Midbrain (tissue), 1 donor: ENCODE measurements around the gene LPAR5.

Source experiments
- DNase-seq: peaks from one replicate; lab custom pipeline; 2025; lab: John Stamatoyannopoulos, UW

Gene LPAR5

GRCh38 chr12:6635856-6636531 is at the start of gene LPAR5:
Gene LPAR5, minus strand, starts transcription at chr12:6635959. Its CDS starts 14,711 bp downstream, at chr12:6621248.
- no peak for DNase-seq

GRCh38 chr12:6684609-6685008 is 48.9 kb upstream of the LPAR5 start:
- DNase-seq, result peak; percentile 28

- DNase-seq, result no peak
Observed at GRCh38 chr12:6676962-6677361, 41.2 kb upstream of the LPAR5 start.

GRCh38 chr12:6672143-6672542 is 36.4 kb upstream of the LPAR5 start:
- no peak for DNase-seq

- DNase-seq, result no peak
Observed at GRCh38 chr12:6667559-6668210, 31.9 kb upstream of the LPAR5 start.

GRCh38 chr12:6666211-6666610 is 30.5 kb upstream of the LPAR5 start:
- no peak for DNase-seq

- no peak for DNase-seq
Observed at GRCh38 chr12:6664902-6665301, 29.1 kb upstream of the LPAR5 start.

- DNase-seq, result peak; percentile 100
Observed at GRCh38 chr12:6662906-6663742, 27.4 kb upstream of the LPAR5 start, which contains the start of gene ING4. Gene ING4, minus strand, starts transcription at chr12:6663119. Its CDS starts 18 bp downstream, at chr12:6663101.

GRCh38 chr12:6662602-6662905 is 26.8 kb upstream of the LPAR5 start:
- DNase-seq, result no peak

- no peak for DNase-seq
Observed at GRCh38 chr12:6653987-6654386, 18.2 kb upstream of the LPAR5 start.

- no peak for DNase-seq
Observed at GRCh38 chr12:6653342-6653741, 17.6 kb upstream of the LPAR5 start.

- no peak for DNase-seq
Observed at GRCh38 chr12:6652391-6652790, 16.6 kb upstream of the LPAR5 start.

- no peak for DNase-seq
Observed at GRCh38 chr12:6650832-6651231, 15.1 kb upstream of the LPAR5 start.

GRCh38 chr12:6647083-6647604 is 11.4 kb upstream of the LPAR5 start, which contains the start of gene ACRBP:
Gene ACRBP, minus strand, starts transcription at chr12:6647432. Its CDS starts 66 bp downstream, at chr12:6647366.
- peak; percentile 71 for DNase-seq

- no peak for DNase-seq
Observed at GRCh38 chr12:6646276-6647082, 10.7 kb upstream of the LPAR5 start.

GRCh38 chr12:6644903-6645302 is 9.1 kb upstream of the LPAR5 start:
- peak; percentile 29 for DNase-seq

- peak; percentile 33 for DNase-seq
Observed at GRCh38 chr12:6644257-6644596, 8.5 kb upstream of the LPAR5 start.

- peak; percentile 38 for DNase-seq
Observed at GRCh38 chr12:6643569-6644256, 8.0 kb upstream of the LPAR5 start.

- no peak for DNase-seq
Observed at GRCh38 chr12:6641131-6641530, 5.4 kb upstream of the LPAR5 start.

GRCh38 chr12:6640497-6640896 is 4.7 kb upstream of the LPAR5 start:
- DNase-seq, result no peak

GRCh38 chr12:6639151-6639801 is 3.5 kb upstream of the LPAR5 start:
- no peak for DNase-seq
